ENCODE data around the gene SPACA4. TPM values are rescaled to one million over a fixed set of nuclear protein-coding genes. Genes with fewer than 3 reads are reported as not detected.

Gene SPACA4
- total and polyA plus RNA-seq, 10 of the 15 experiments (the other 5 are each of a cell fraction or from before 2014, with no cell fraction given): not detected

DNA sequence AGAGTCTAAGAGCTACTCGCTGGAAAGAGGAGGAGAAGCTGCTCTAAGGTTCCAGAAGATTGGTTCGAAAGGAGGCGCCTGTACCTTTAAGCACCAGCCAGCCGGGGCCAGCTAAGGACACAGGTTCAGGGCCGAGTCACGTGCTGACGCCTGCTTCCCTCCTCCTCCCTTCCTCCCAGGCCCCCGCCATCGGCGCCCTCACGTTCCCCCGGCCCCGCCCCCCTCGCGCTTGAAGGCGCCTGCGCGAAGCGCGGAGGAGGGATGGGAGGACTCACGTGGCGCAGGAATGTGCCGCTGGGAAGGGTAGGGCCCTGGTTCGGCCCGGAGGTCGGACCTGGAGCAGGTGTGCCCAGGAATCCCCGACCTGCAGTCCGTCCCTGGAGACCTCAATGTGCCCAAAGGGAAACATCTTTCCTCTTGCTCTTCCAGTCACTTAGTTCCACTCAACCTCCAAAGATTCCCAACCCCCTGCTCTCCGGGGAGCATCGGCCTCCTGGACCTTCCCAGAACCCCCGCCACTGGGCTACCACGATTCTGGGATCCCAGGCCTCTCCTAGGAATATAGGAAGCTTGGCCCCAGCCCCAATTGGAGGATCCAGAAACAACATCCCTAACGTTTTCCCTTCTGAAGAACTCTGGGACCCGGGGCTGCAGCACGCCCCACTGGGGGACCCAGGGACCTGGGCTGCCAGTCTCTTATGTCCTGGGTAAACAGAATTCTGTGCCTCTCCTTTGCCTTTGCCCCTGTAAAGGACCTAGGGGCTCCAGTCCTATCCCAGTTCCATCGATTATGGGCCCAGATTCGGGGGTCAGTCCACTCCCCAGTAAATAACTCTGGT lies 28.1 kb downstream of the SPACA4 start:
- FAIRE-seq: peak; percentile 78
- TF ChIP-seq MXI1 (IDR thresholded peaks at IDR 0.05; ENCODE audit: low read depth, low read length): peak; percentile 57
- TF ChIP-seq, protein P1, sequence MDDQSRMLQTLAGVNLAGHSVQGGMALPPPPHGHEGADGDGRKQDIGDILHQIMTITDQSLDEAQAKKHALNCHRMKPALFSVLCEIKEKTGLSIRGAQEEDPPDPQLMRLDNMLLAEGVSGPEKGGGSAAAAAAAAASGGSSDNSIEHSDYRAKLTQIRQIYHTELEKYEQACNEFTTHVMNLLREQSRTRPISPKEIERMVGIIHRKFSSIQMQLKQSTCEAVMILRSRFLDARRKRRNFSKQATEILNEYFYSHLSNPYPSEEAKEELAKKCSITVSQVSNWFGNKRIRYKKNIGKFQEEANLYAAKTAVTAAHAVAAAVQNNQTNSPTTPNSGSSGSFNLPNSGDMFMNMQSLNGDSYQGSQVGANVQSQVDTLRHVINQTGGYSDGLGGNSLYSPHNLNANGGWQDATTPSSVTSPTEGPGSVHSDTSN (IDR thresholded peaks at IDR 0.05; ENCODE audit: insufficient replicate concordance, low read depth, low read length): no peak
- TF ChIP-seq MEF2B (IDR thresholded peaks at IDR 0.05; ENCODE audit: partially characterized antibody, poor library complexity, severe bottlenecking): peak; percentile 85
- TF ChIP-seq, protein P2, sequence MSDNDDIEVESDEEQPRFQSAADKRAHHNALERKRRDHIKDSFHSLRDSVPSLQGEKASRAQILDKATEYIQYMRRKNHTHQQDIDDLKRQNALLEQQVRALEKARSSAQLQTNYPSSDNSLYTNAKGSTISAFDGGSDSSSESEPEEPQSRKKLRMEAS (IDR thresholded peaks at IDR 0.05; ENCODE audit: low read depth, low read length): peak; percentile 94; the same call in 1 of the 2 replicates
- TF ChIP-seq BMI1 (IDR thresholded peaks at IDR 0.05; ENCODE audit: borderline replicate concordance): no peak
- no peak for TF ChIP-seq CEBPB (IDR thresholded peaks at IDR 0.05; ENCODE audit: borderline replicate concordance in 1 of 2, low read depth in 2 of 2, low read length in 2 of 2)
- TF ChIP-seq CHD4 (IDR thresholded peaks at IDR 0.05): no peak
- TF ChIP-seq, protein P3, sequence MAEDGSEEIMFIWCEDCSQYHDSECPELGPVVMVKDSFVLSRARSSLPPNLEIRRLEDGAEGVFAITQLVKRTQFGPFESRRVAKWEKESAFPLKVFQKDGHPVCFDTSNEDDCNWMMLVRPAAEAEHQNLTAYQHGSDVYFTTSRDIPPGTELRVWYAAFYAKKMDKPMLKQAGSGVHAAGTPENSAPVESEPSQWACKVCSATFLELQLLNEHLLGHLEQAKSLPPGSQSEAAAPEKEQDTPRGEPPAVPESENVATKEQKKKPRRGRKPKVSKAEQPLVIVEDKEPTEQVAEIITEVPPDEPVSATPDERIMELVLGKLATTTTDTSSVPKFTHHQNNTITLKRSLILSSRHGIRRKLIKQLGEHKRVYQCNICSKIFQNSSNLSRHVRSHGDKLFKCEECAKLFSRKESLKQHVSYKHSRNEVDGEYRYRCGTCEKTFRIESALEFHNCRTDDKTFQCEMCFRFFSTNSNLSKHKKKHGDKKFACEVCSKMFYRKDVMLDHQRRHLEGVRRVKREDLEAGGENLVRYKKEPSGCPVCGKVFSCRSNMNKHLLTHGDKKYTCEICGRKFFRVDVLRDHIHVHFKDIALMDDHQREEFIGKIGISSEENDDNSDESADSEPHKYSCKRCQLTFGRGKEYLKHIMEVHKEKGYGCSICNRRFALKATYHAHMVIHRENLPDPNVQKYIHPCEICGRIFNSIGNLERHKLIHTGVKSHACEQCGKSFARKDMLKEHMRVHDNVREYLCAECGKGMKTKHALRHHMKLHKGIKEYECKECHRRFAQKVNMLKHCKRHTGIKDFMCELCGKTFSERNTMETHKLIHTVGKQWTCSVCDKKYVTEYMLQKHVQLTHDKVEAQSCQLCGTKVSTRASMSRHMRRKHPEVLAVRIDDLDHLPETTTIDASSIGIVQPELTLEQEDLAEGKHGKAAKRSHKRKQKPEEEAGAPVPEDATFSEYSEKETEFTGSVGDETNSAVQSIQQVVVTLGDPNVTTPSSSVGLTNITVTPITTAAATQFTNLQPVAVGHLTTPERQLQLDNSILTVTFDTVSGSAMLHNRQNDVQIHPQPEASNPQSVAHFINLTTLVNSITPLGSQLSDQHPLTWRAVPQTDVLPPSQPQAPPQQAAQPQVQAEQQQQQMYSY (CRISPR knock-in tag; IDR thresholded peaks at IDR 0.05): no peak
- TF ChIP-seq FOXM1 (IDR thresholded peaks at IDR 0.05; ENCODE audit: low read depth, low read length): no peak
- TF ChIP-seq, protein P4, sequence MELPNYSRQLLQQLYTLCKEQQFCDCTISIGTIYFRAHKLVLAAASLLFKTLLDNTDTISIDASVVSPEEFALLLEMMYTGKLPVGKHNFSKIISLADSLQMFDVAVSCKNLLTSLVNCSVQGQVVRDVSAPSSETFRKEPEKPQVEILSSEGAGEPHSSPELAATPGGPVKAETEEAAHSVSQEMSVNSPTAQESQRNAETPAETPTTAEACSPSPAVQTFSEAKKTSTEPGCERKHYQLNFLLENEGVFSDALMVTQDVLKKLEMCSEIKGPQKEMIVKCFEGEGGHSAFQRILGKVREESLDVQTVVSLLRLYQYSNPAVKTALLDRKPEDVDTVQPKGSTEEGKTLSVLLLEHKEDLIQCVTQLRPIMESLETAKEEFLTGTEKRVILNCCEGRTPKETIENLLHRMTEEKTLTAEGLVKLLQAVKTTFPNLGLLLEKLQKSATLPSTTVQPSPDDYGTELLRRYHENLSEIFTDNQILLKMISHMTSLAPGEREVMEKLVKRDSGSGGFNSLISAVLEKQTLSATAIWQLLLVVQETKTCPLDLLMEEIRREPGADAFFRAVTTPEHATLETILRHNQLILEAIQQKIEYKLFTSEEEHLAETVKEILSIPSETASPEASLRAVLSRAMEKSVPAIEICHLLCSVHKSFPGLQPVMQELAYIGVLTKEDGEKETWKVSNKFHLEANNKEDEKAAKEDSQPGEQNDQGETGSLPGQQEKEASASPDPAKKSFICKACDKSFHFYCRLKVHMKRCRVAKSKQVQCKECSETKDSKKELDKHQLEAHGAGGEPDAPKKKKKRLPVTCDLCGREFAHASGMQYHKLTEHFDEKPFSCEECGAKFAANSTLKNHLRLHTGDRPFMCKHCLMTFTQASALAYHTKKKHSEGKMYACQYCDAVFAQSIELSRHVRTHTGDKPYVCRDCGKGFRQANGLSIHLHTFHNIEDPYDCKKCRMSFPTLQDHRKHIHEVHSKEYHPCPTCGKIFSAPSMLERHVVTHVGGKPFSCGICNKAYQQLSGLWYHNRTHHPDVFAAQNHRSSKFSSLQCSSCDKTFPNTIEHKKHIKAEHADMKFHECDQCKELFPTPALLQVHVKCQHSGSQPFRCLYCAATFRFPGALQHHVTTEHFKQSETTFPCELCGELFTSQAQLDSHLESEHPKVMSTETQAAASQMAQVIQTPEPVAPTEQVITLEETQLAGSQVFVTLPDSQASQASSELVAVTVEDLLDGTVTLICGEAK (IDR thresholded peaks at IDR 0.05; ENCODE audit: borderline replicate concordance): no peak
- TF ChIP-seq POLR2AphosphoS5 (IDR thresholded peaks at IDR 0.05; ENCODE audit: low read length): no peak; the same call in 1 of the 2 replicates

More for the DNA sequence above, 28.1 kb downstream of the SPACA4 start:
- 1% methylated on average over 23 of the region's 37 CpGs for WGBS (ENCODE audit: insufficient coverage, insufficient replicate concordance, low lambda C conversion rate, missing lambda C conversion rate)
- Histone ChIP-seq H3K4me3 (peak overlapping the region; percentile 75), H3K9me3 (replicated peaks; ENCODE audit: control insufficient read depth, insufficient read depth, low read length) (no peaks in the 10 kb centered on the region), H3K4me2 (ENCODE audit: control insufficient read depth, insufficient read depth) (peak overlapping the region; percentile 92), H3K9ac (ENCODE audit: control insufficient read depth, insufficient read depth, low read length) (peak overlapping the region; percentile 67), H4K20me1 (ENCODE audit: control insufficient read depth, insufficient read depth) (no peaks in the 10 kb centered on the region), H3K27me3 (replicated peaks in 1 of 2; ENCODE audit: control insufficient read depth in 2 of 2, insufficient read depth in 2 of 2, low read length in 1 of 2) (no peaks in the 10 kb centered on the region), H2AFZ (ENCODE audit: control insufficient read depth, low read depth, low read length) (peak overlapping the region; percentile 81), H3K27ac (ENCODE audit: control insufficient read depth, insufficient read depth) (peak overlapping the region; percentile 79), H3K4me1 (ENCODE audit: control insufficient read depth, insufficient read depth, low read length) (peaks cover 28% of the 10 kb centered on the region), H3K36me3 (ENCODE audit: control insufficient read depth in 2 of 2, insufficient read depth in 2 of 2, low read length in 1 of 2) (peaks cover under 1 to 4% of the 10 kb centered on the region in 2 experiments; a peak in 3 of 4 replicates), H3K79me2 (ENCODE audit: control insufficient read depth, insufficient read depth, low read length) (peaks cover 5% of the 10 kb centered on the region)
- peak; percentile 66 for ATAC-seq
- ChIA-PET RAD21 (ENCODE audit: unreplicated experiment) (interaction anchor here (1.1 to 3.4 kb wide), 6 partner anchors 11 to 26 kb away, joined by 3 to 16 read pairs (median 10); partner anchors contain the start of genes CA11, RPL18 and SPHK2), SMC1A (ENCODE audit: uncharacterized antibody, unreplicated experiment) (interaction anchor here (0.9 to 2.8 kb wide), 6 partner anchors 9 to 51 kb away, joined by 3 to 22 read pairs (median 4); partner anchors contain the start of genes RPL18 and SPHK2), POLR2A (interaction anchor here (0.5 to 3.3 kb wide), 9 partner anchors 8 to 330 kb away, joined by 3 to 62 read pairs (median 5); partner anchors contain the start of genes CA11, RPL18 and SPHK2), CTCF (interaction anchor here (1.1 to 2.3 kb wide), 4 partner anchors 11 to 50 kb away, joined by 3 to 10 read pairs (median 7); partner anchors contain the start of gene CA11)
- peak; percentile 79 for DNase-seq (ENCODE audit: low read depth, low spot score)
- intact Hi-C loops (cut with micrococcal nuclease; ENCODE audit: unreplicated experiment) (loop anchor here (10.0 kb wide), 1 partner anchor 330 kb away; the partner anchor contains the start of gene FTL), in situ Hi-C loops (cut with MboI) (loop anchor here (25.0 kb wide), 1 partner anchor 1253 kb away; the partner anchor contains the start of genes AKT1S1, IL4I1 and TBC1D17)
- BruUV-seq (replicated peaks): TSS peak; percentile 88

Measured in GM12878 (cell line).